Nephron (organoid): ENCODE results near the gene OTX1.
A peak's percentile ranks its signal among the peaks of the same experiment; 100 is the strongest.

Experiments
- H3K27ac Mint-ChIP-seq, 3 experiments: 2 replicates each; pipeline ENCODE4 v1.8.0; 2020; ENCODE audit warnings: mixed read lengths in 3 of 3, mild to moderate bottlenecking in 2 of 3, moderate library complexity in 1 of 3
- H3K27me3 Mint-ChIP-seq: 2 replicates; pipeline ENCODE4 v1.8.0; 2021; ENCODE audit warnings: low read depth, mild to moderate bottlenecking, moderate library complexity, mixed read lengths
- H3K36me3 Mint-ChIP-seq: 2 replicates; pipeline ENCODE4 v1.8.0; 2020; ENCODE audit warnings: low read depth, mixed read lengths
- H3K4me1 Mint-ChIP-seq: 2 replicates; pipeline ENCODE4 v1.8.0; 2020; ENCODE audit warnings: mixed read lengths
- H3K4me3 Mint-ChIP-seq, 3 experiments: 2 replicates each; pipeline ENCODE4 v1.8.0; 2020; ENCODE audit warnings: mild to moderate bottlenecking in 3 of 3, mixed read lengths in 3 of 3, moderate library complexity in 2 of 3
- H3K9me3 Mint-ChIP-seq: 2 replicates; pipeline ENCODE4 v1.8.0; 2020; ENCODE audit warnings: mixed read lengths
- TF ChIP-seq, protein P1 (sequence below), 3 experiments: fragments of 200-600 bp; sonication (generic); IDR thresholded peaks; one replicate each; pipeline ENCODE4 v1.5.0; 2021; ENCODE audit warnings: antibody characterized with exemption in 3 of 3; ENCODE audit not compliant: unreplicated experiment in 3 of 3

The OTX1 gene

GRCh38 chr2:63050334-63051041, at the start of gene OTX1:
TSS of gene OTX1 (plus strand) at chr2:63050830. CDS start at chr2:63052991, 2,161 bp downstream.
- Mint-ChIP-seq H3K4me3 (peak within 1 kb of the TSS; percentile 76 to 84 (median 84)), H3K36me3 (peaks cover 14% of the 10 kb centered on the region), H3K27ac (no peak within 1 kb of the TSS), H3K4me1 (peaks cover 47% of the 10 kb centered on the region), H3K9me3 (no peaks in the 10 kb centered on the region), H3K27me3 (peaks cover 97% of the 10 kb centered on the region)
- TF ChIP-seq, protein P1, sequence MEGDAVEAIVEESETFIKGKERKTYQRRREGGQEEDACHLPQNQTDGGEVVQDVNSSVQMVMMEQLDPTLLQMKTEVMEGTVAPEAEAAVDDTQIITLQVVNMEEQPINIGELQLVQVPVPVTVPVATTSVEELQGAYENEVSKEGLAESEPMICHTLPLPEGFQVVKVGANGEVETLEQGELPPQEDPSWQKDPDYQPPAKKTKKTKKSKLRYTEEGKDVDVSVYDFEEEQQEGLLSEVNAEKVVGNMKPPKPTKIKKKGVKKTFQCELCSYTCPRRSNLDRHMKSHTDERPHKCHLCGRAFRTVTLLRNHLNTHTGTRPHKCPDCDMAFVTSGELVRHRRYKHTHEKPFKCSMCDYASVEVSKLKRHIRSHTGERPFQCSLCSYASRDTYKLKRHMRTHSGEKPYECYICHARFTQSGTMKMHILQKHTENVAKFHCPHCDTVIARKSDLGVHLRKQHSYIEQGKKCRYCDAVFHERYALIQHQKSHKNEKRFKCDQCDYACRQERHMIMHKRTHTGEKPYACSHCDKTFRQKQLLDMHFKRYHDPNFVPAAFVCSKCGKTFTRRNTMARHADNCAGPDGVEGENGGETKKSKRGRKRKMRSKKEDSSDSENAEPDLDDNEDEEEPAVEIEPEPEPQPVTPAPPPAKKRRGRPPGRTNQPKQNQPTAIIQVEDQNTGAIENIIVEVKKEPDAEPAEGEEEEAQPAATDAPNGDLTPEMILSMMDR (IDR thresholded peaks at IDR 0.05; ENCODE audit: unreplicated experiment in 3 of 3) = no peak

DNA sequence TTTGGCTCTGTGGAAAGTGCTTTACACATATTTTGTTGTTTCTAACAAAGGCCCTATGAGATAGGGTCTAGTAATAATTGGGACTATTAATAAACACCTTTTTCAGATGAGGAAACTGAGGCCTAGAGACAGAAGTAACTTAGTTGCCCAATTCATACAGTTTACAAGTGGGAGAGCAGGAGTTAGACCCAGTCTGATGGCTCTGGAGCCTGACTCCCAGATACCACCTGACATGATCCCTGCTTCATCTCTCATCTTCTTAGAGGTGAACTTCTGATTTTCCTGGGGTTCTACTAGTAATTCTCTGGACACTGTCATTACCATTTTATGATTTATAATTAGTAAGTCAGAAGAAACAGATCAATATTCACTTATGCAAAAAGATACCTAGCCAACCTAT, 49.1 kb upstream of the OTX1 start:
- no peak overlapping the region for H3K27ac Mint-ChIP-seq
- no peaks in the 10 kb centered on the region for H3K27me3 Mint-ChIP-seq
- no peaks in the 10 kb centered on the region for H3K4me1 Mint-ChIP-seq
- H3K4me3 Mint-ChIP-seq = no peak overlapping the region
- TF ChIP-seq, protein P1 (IDR thresholded peaks at IDR 0.05; ENCODE audit: unreplicated experiment in 3 of 3) = no peak
- no peaks in the 10 kb centered on the region for H3K9me3 Mint-ChIP-seq
- H3K36me3 Mint-ChIP-seq = peaks cover 28% of the 10 kb centered on the region

DNA sequence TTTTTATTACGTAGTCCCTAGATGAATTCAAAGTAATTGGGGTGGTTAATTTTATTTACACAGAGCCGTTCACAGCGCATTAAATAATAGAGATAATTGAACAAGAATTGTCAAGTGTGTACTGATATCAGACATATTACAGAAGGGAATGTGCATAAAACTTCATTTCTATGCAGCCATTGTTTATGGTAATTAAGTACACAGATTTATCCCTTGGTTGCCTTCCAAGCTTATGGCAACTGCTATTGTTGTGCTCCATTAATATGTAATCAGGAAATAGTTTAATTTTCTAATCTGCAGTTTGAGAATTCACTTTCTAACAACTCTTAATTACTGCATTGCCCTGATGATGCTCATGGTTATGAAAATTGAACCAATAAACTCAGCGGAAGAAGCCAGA, 47.3 kb upstream of the OTX1 start:
- Mint-ChIP-seq H3K27me3 (no peaks in the 10 kb centered on the region), H3K36me3 (peaks cover 20% of the 10 kb centered on the region), H3K4me1 (no peaks in the 10 kb centered on the region), H3K9me3 (no peaks in the 10 kb centered on the region), H3K4me3 (no peak overlapping the region), H3K27ac (no peak overlapping the region)
- TF ChIP-seq, protein P1 (IDR thresholded peaks at IDR 0.05; ENCODE audit: unreplicated experiment in 3 of 3) = no peak

DNA sequence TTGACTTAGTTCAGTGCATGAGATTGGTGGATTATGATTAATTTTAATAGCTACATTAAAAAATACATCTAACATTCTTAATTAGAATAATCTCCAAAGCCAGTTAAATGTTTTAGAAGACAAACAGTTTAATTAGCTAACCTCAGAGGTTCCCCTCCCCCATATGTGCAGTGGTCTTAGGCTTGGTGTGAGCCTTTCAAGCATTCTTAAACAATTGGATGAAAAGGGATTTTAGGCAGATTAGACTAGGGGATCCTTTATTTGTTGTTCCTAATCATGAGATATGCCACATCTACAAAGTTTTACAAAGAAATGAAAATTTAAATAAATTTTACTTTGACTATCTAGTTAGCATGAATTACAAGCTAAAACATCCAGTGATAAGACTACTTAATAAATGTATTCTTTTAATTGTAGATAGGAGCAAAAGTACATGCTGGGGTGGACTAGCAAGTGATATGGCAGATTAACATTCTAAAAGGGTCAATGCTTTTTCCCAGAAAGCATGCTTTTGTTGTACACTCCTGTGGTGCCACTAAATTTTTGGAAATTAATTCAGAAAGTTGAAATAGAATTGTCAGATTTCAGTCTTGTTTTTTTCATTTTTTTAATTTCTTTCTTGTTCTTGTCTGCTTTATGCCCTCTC, 42.7 kb upstream of the OTX1 start:
- Mint-ChIP-seq H3K27ac (no peak overlapping the region), H3K4me3 (no peak overlapping the region), H3K4me1 (no peaks in the 10 kb centered on the region), H3K27me3 (no peaks in the 10 kb centered on the region), H3K36me3 (peaks cover 10% of the 10 kb centered on the region), H3K9me3 (no peaks in the 10 kb centered on the region)
- TF ChIP-seq, protein P1 (IDR thresholded peaks at IDR 0.05; ENCODE audit: unreplicated experiment in 3 of 3) = no peak

DNA sequence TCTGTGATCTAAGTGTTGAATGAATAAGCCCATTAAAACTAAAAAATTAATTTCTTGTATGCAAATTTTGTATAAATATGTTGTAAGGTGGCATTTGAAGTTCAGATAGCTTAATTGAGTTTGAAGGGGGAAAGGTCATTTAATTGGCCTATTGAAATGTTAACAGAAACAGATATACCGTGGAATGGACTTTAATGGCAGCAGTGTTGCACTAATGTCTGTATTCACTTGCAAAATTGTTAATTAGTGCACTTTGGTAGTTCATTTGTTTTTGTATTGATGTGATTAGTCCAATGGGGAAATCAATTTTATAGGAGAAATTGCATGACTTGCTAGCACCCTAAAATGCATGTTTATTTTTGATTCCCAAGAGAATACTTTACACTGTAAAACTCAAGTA, 41.8 kb upstream of the OTX1 start:
- H3K36me3 Mint-ChIP-seq = peaks cover 15% of the 10 kb centered on the region
- H3K4me1 Mint-ChIP-seq = no peaks in the 10 kb centered on the region
- H3K27ac Mint-ChIP-seq = no peak overlapping the region
- H3K27me3 Mint-ChIP-seq = no peaks in the 10 kb centered on the region
- H3K9me3 Mint-ChIP-seq = no peaks in the 10 kb centered on the region
- TF ChIP-seq, protein P1 (IDR thresholded peaks at IDR 0.05; ENCODE audit: unreplicated experiment in 3 of 3) = no peak
- no peak overlapping the region for H3K4me3 Mint-ChIP-seq

GRCh38 chr2:63009490-63009889, 41.1 kb upstream of the OTX1 start:
- Mint-ChIP-seq H3K36me3 (peaks cover 12% of the 10 kb centered on the region), H3K4me3 (no peak overlapping the region), H3K27ac (no peak overlapping the region), H3K9me3 (no peaks in the 10 kb centered on the region), H3K4me1 (no peaks in the 10 kb centered on the region), H3K27me3 (no peaks in the 10 kb centered on the region)
- TF ChIP-seq, protein P1 (IDR thresholded peaks at IDR 0.05; ENCODE audit: unreplicated experiment in 3 of 3) = no peak
